HG03469 (cell line): Measurements from ENCODE around the gene VGLL2.

Source experiments
- ATAC-seq: cut with Tn5 transposase; IDR thresholded peaks from one replicate; pipeline ENCODE4 v1.9.1; 2021; ENCODE audit warnings: mild to moderate bottlenecking, moderate library complexity, moderate number of reproducible peaks; ENCODE audit not compliant: unreplicated experiment

Gene VGLL2

DNA sequence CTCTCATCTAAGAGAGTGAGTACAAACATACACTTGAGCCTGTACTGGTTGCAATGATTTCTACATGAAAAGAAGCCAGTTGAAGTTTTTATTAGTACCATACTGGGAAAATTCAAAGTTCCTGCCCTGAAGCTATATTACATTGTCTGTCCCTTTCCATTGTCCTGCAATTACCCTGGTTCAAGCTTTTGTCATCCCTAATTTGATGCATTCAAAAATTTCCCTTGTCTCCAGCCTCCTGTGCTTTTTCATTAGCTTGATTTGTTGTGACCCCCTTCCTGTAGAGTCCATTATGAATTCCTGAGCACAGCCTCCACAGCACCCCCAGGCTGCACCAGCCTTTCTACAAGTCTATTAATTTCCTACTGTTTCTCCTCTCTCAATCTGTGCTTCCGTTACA lies 46.4 kb downstream of the VGLL2 start:
- ATAC-seq = no peak

DNA sequence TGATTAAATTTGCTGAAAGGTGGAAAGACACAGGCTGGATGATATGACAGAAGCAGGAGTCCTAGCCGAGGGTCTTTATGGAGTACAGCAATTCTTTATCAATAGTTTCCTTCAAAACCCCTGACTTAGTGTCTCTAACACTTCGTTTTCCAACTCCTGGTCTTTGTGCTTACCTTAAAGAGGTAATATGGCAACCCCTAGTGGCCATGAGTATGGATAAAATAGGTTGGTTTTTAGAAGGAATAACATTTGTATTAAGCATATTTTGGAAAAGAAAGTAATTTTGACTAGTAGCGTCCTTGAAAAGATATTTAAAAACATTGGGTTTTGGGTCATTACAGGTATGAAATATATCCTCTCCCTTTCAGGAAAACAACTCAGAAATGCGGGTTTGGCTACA lies 51.9 kb downstream of the VGLL2 start:
- no peak for ATAC-seq
